ENCODE data around the gene CENPL.

Gene CENPL

DNA sequence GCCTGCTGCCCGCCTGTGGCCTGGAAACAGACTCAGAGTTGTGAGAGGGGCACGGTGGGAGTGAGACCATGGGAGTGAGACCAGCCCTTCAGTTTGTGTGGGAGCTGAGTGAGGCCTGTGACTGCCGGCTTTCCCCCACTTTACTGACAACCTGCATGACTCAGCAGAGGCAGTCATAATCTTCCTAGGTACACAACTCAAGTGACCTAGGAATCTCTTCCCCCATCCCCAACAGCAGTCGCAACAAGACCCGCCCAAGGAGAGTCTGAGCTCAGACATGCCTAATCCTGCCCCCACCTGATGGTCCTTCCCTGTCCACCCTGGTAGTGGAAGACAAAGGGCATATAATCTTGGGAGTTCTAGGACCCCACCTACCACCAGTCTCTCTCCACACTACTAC is 65.7 kb downstream of the CENPL start:
- DNase-seq (ENCODE audit: low read depth) = no peak
- TF ChIP-seq, protein P1, sequence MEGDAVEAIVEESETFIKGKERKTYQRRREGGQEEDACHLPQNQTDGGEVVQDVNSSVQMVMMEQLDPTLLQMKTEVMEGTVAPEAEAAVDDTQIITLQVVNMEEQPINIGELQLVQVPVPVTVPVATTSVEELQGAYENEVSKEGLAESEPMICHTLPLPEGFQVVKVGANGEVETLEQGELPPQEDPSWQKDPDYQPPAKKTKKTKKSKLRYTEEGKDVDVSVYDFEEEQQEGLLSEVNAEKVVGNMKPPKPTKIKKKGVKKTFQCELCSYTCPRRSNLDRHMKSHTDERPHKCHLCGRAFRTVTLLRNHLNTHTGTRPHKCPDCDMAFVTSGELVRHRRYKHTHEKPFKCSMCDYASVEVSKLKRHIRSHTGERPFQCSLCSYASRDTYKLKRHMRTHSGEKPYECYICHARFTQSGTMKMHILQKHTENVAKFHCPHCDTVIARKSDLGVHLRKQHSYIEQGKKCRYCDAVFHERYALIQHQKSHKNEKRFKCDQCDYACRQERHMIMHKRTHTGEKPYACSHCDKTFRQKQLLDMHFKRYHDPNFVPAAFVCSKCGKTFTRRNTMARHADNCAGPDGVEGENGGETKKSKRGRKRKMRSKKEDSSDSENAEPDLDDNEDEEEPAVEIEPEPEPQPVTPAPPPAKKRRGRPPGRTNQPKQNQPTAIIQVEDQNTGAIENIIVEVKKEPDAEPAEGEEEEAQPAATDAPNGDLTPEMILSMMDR (IDR thresholded peaks at IDR 0.05; ENCODE audit: control insufficient read depth, insufficient read depth, low read depth, low read length, missing control alignments) = no peak
- no peak overlapping the region for H3K4me3 ChIP-seq (ENCODE audit: control insufficient read depth, low read depth, low read length)

DNA sequence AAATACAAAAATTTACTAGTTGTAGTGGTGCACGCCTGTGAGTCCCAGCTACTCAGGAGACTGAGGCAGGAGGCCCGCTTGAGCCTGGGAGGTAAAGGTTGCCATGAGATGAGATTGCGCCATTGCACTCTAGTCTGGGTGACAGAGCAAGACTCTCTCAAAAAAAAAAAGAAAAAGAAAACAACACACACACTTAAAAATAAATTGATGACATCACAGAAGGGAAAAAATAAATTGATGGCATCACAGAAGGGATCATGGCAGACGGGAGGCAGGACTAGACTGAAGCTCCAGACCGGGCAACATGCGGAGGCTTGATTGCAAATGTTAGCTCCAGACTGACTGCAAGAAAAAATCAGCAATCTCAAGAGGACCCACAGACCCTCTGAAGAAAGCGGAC is 66.6 kb downstream of the CENPL start:
- no peak for DNase-seq (ENCODE audit: low read depth)
- TF ChIP-seq, protein P1 (IDR thresholded peaks at IDR 0.05; ENCODE audit: control insufficient read depth, insufficient read depth, low read depth, low read length, missing control alignments) = no peak
- H3K4me3 ChIP-seq (ENCODE audit: control insufficient read depth, low read depth, low read length) = no peak overlapping the region

DNA sequence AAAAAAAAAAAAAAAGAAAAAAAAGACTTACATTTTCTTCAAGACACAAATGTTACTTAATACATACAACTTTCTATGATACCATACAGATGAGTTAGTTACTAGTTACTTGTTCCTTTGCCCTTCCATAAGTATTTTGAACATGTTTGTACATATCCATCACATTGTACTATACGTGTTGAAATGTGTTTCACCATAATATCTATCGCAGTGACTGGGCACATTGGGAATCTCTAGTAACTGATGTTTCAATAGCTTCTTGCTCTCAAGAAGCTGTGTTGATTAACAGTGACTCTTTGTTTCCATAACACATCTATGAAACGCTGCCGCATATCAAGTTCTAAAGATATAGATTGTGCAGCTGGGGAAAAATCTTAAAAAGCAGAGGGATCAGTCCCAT is 67.0 kb downstream of the CENPL start:
- DNase-seq (ENCODE audit: low read depth) = no peak
- TF ChIP-seq, protein P1 (IDR thresholded peaks at IDR 0.05; ENCODE audit: control insufficient read depth, insufficient read depth, low read depth, low read length, missing control alignments) = no peak
- H3K4me3 ChIP-seq (ENCODE audit: control insufficient read depth, low read depth, low read length) = no peak overlapping the region

DNA sequence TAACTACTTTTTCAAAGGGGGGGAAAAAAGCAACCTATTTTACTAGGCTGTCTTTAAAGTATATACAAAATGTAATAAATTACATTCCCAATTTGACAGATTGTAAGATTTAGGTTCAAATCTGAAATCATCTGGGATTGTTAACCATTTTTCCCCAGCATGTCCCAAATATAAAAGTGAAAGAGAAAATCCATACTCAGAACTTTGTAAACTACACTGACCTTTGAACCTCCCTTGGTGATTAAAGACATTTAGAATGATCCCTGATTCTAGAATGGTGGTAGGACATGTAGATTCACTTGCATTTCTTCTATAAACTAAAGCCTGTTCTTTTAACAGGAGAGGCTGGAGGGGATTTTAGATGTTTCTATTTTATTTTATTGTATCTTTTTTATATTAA is 70.9 kb downstream of the CENPL start:
- H3K4me3 ChIP-seq (ENCODE audit: control insufficient read depth, low read depth, low read length) = no peak overlapping the region
- no peak for DNase-seq (ENCODE audit: low read depth)
- TF ChIP-seq, protein P1 (IDR thresholded peaks at IDR 0.05; ENCODE audit: control insufficient read depth, insufficient read depth, low read depth, low read length, missing control alignments) = no peak
